SK-N-SH (cell line): ENCODE results near the gene GPR132. TPM values are rescaled to one million over a fixed set of nuclear protein-coding genes. Genes with fewer than 3 reads are reported as not detected.

Experiments
- CTCF ChIA-PET: fragments of 300-600, 350-600 bp; formaldehyde crosslinking; extraction: SDS; loops from one replicate; lab custom pipeline; 2021; lab: Yijun Ruan, JAX
- POLR2A ChIA-PET: fragments of 350-600 bp; sonication (Branson Sonifier 250); formaldehyde crosslinking; extraction: SDS; loops from one replicate; lab custom pipeline; 2020; ENCODE audit warnings: antibody characterized with exemption, inconsistent platforms; lab: Yijun Ruan, JAX
- DNase-seq: peaks from one replicate; pipeline ENCODE4 v3.0.0; 2012
- H2AFZ ChIP-seq: fragments of 200-600 bp; sonication (generic); 2 replicates; pipeline ENCODE4 v1.8.1; 2016; ENCODE audit warnings: antibody characterized with exemption, mild to moderate bottlenecking, low read depth
- H3F3A ChIP-seq: fragments of 200-600 bp; sonication (generic); replicated peaks from 2 replicates; pipeline ENCODE3; 2016; ENCODE audit warnings: antibody characterized with exemption, mild to moderate bottlenecking; ENCODE audit not compliant: insufficient read depth
- H3K27ac ChIP-seq, 2 experiments: fragments of 200-500 bp in 1 of 2; fragments of 200-600 bp in 1 of 2; sonication (Bioruptor generic) in 1 of 2; sonication (generic), shearing (Covaris generic) in 1 of 2; 2 replicates each; pipeline versions ENCODE4 v1.5.1 to v1.6.1; 2014 to 2016; ENCODE audit warnings: low read depth in 2 of 2, inconsistent platforms in 1 of 2, low read length in 1 of 2, mild to moderate bottlenecking in 1 of 2, mixed read lengths in 1 of 2
- H3K27me3 ChIP-seq: fragments of 200-600 bp; sonication (generic), shearing (Covaris generic); 2 replicates; pipeline ENCODE4 v1.6.1; 2016; ENCODE audit warnings: mixed run types; ENCODE audit not compliant: insufficient read depth
- H3K36me3 ChIP-seq, 2 experiments: fragments of 200-500 bp in 1 of 2; fragments of 200-600 bp in 1 of 2; sonication (Bioruptor generic) in 1 of 2; sonication (generic) in 1 of 2; replicated peaks in 1 of 2; 2 replicates each; pipeline versions ENCODE3 to v1.5.1; 2014 to 2016; ENCODE audit warnings: low read length in 1 of 2, mild to moderate bottlenecking in 1 of 2; ENCODE audit not compliant: insufficient read depth in 2 of 2, control insufficient read depth in 1 of 2
- H3K4me1 ChIP-seq, 2 experiments: fragments of 200-500 bp in 1 of 2; fragments of 200-600 bp in 1 of 2; sonication (Bioruptor generic) in 1 of 2; sonication (generic), shearing (Covaris generic) in 1 of 2; 2 replicates each; pipeline versions ENCODE4 v1.5.1 to v1.6.1; 2014 to 2016; ENCODE audit warnings: low read depth in 1 of 2, low read length in 1 of 2, mixed run types in 1 of 2; ENCODE audit not compliant: insufficient read depth in 2 of 2, control insufficient read depth in 1 of 2
- H3K4me2 ChIP-seq: fragments of 200-600 bp; sonication (generic), shearing (Covaris generic); 2 replicates; pipeline ENCODE4 v1.6.1; 2017; ENCODE audit warnings: mixed run types
- H3K4me3 ChIP-seq, 2 experiments: fragments of 200-500 bp in 1 of 2; fragments of 200-600 bp in 1 of 2; sonication (Bioruptor generic) in 1 of 2; sonication (generic), shearing (Covaris generic) in 1 of 2; 2 replicates each; pipeline versions ENCODE4 v1.5.1 to v1.8.1; 2014 to 2016; ENCODE audit warnings: low read depth in 2 of 2, inconsistent platforms in 1 of 2, low read length in 1 of 2, mild to moderate bottlenecking in 1 of 2, mixed read lengths in 1 of 2, moderate library complexity in 1 of 2
- H3K79me2 ChIP-seq: fragments of 200-600 bp; sonication (generic); 2 replicates; pipeline ENCODE4 v1.8.1; 2017; ENCODE audit warnings: mild to moderate bottlenecking; ENCODE audit not compliant: insufficient read depth
- H3K9ac ChIP-seq: fragments of 200-600 bp; sonication (generic); 2 replicates; pipeline ENCODE4 v1.6.1; 2017; ENCODE audit warnings: mixed run types
- H3K9me2 ChIP-seq: fragments of 200-600 bp; sonication (generic); 2 replicates; pipeline ENCODE4 v1.6.1; 2017; ENCODE audit warnings: mixed run types
- H3K9me3 ChIP-seq: fragments of 200-600 bp; sonication (generic); 2 replicates; pipeline ENCODE4 v1.6.1; 2017; ENCODE audit warnings: mixed run types, mild to moderate bottlenecking, moderate library complexity
- H4K20me1 ChIP-seq: fragments of 200-600 bp; sonication (generic); 2 replicates; pipeline ENCODE4 v1.6.1; 2017; ENCODE audit warnings: mild to moderate bottlenecking, mixed run types; ENCODE audit not compliant: insufficient read depth
- CHD2 ChIP-seq: fragments of 150-350 bp; IDR thresholded peaks from 2 replicates; pipeline ENCODE4 v1.6.1; 2018; ENCODE audit warnings: low read length; ENCODE audit not compliant: partially characterized antibody
- ELF1 ChIP-seq: IDR thresholded peaks from 2 replicates; pipeline ENCODE4 v1.4.0; 2012
- FOXJ3 ChIP-seq: sonication (generic); formaldehyde crosslinking; IDR thresholded peaks from 2 replicates; pipeline ENCODE4 v1.5.1; 2020; ENCODE audit warnings: mild to moderate bottlenecking, missing genetic modification reagents
- GABPA ChIP-seq: IDR thresholded peaks from 2 replicates; pipeline ENCODE4 v1.4.0; 2012; ENCODE audit warnings: low read depth, mild to moderate bottlenecking
- GATA2 ChIP-seq: sonication (generic); formaldehyde crosslinking; IDR thresholded peaks from 2 replicates; pipeline ENCODE4 v1.5.0; 2020; ENCODE audit warnings: mild to moderate bottlenecking, missing genetic modification reagents
- MAX ChIP-seq: IDR thresholded peaks from 2 replicates; pipeline ENCODE4 v1.4.0; 2012; ENCODE audit warnings: low read depth
- MXI1 ChIP-seq: IDR thresholded peaks from 2 replicates; pipeline ENCODE4 v1.6.1; 2012; ENCODE audit warnings: mild to moderate bottlenecking, low read depth, low read length, improper control_type of control experiment
- RAD21 ChIP-seq: IDR thresholded peaks from 2 replicates; pipeline ENCODE4 v1.6.1; 2012; ENCODE audit warnings: mild to moderate bottlenecking, low read length
- RCOR1 ChIP-seq: fragments of 150-350 bp; IDR thresholded peaks from 2 replicates; pipeline ENCODE4 v1.6.1; 2017; ENCODE audit warnings: antibody characterized with exemption, low read length
- RFX5 ChIP-seq: IDR thresholded peaks from 2 replicates; pipeline ENCODE4 v1.6.1; 2012; ENCODE audit warnings: mild to moderate bottlenecking, improper control_type of control experiment, low read length
- SMC3 ChIP-seq: IDR thresholded peaks from 2 replicates; pipeline ENCODE4 v1.6.1; 2012; ENCODE audit warnings: low read depth, low read length, improper control_type of control experiment
- TAF1 ChIP-seq: IDR thresholded peaks from 2 replicates; pipeline ENCODE4 v1.6.1; 2012; ENCODE audit warnings: low read depth, mild to moderate bottlenecking, low read length, moderate library complexity, borderline replicate concordance
- USF1 ChIP-seq: IDR thresholded peaks from 2 replicates; pipeline ENCODE4 v1.4.0; 2012; ENCODE audit warnings: low read depth, borderline replicate concordance
- USF2 ChIP-seq: fragments of 150-350 bp; IDR thresholded peaks from 2 replicates; pipeline ENCODE4 v1.6.1; 2017; ENCODE audit warnings: antibody characterized with exemption, low read length, low read depth, borderline replicate concordance
- WGBS: methylation state at CpG from one replicate; pipeline ENCODE4 v1.1.6; 2017; ENCODE audit warnings: low lambda C conversion rate; 5-methylcytosine and 5-hydroxymethylcytosine counted together
- polyA plus RNA-seq, 3 experiments: library from polyadenylated mRNA; depleted of rRNA; stranded (reverse); fragments of >200 nt; gene quantifications; 2 replicates each; pipeline ENCODE4 v1.2.3, GENCODE V29; 2012
- TF ChIP-seq, protein P1 (sequence below): fragments of 150-350 bp; IDR thresholded peaks from 2 replicates; pipeline ENCODE4 v1.6.1; 2016; ENCODE audit warnings: mild to moderate bottlenecking, low read depth, low read length
- TF ChIP-seq, protein P2 (sequence below): IDR thresholded peaks from 2 replicates; pipeline ENCODE4 v1.6.1; 2012; ENCODE audit warnings: mild to moderate bottlenecking, low read depth, low read length, moderate library complexity

GPR132 gene
- polyA plus RNA-seq, 1 of the 3 experiments (the other 2 are of a cell fraction) = not detected

- no peaks in the 10 kb centered on the region for H3K9me3 ChIP-seq
- no peak overlapping the region for H3K4me2 ChIP-seq
- no peak overlapping the region for H2AFZ ChIP-seq
- no peaks in the 10 kb centered on the region; a peak in 1 of 4 replicates for H3K4me1 ChIP-seq
- no peaks in the 10 kb centered on the region for H3F3A ChIP-seq
- DNase-seq = no peak
- 78% methylated on average over 6 of the region's 13 CpGs for WGBS
- no peak overlapping the region for H3K9ac ChIP-seq
- no peaks in the 10 kb centered on the region for H4K20me1 ChIP-seq
- ChIA-PET POLR2A (no interaction called here), CTCF (interaction anchor here (1.3 to 9.5 kb wide), 4 partner anchors 9 to 86 kb away, joined by 3 to 81 read pairs (median 16); no protein-coding TSS in a partner anchor)
- TF ChIP-seq, protein P1, sequence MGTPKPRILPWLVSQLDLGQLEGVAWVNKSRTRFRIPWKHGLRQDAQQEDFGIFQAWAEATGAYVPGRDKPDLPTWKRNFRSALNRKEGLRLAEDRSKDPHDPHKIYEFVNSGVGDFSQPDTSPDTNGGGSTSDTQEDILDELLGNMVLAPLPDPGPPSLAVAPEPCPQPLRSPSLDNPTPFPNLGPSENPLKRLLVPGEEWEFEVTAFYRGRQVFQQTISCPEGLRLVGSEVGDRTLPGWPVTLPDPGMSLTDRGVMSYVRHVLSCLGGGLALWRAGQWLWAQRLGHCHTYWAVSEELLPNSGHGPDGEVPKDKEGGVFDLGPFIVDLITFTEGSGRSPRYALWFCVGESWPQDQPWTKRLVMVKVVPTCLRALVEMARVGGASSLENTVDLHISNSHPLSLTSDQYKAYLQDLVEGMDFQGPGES = no peak
- TF ChIP-seq USF1 = no peak
- no peak for TF ChIP-seq RFX5
- no peak for TF ChIP-seq RCOR1
- no peak for TF ChIP-seq RAD21
- TF ChIP-seq USF2 = no peak
- TF ChIP-seq GATA2 (CRISPR knock-in tag) = no peak
- TF ChIP-seq MAX = no peak
- no peak overlapping the region for H3K4me3 ChIP-seq
- H3K27ac ChIP-seq = no peak overlapping the region
- no peaks in the 10 kb centered on the region for H3K27me3 ChIP-seq
- no peaks in the 10 kb centered on the region for H3K9me2 ChIP-seq
- H3K79me2 ChIP-seq = no peaks in the 10 kb centered on the region
- H3K36me3 ChIP-seq = no peaks in the 10 kb centered on the region
These were observed 3.7 kb downstream of the GPR132 start for GRCh38 chr14:105061428-105062047.

DNA sequence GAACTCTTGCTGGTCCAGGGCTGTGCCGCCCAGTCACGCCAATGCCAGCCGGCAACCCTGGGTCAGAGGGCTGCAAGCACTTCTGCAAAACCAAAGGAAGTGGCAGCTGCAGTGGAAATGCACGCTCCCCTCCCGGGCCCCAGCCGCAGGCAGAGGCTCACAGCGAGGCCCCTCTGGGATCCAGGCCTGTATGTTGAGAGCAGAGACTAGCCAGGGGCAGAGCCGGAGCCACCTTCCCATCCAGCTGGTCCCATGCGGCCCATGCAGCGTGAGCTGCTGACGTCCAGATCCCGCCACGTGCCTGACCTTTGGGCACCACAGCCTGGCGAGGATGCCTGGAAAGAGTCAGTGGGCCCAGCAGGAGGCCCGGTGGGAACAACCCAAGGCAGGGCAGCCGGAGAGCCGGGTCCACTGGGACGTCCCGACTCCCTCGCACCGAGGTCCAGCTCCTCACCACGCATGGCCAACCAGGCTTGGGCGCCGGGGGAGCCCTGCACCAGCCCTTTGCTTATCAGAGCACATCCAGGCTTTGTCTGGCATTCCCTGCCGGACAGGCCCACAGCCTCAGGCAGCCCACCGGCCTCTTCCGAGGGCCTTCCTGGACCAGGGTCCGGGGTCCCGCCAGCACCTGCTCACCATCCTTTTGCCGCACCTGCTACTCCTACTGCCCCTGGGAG is 4.3 kb downstream of the GPR132 start:
- Histone ChIP-seq H3K9me3 (no peaks in the 10 kb centered on the region), H3K4me1 (no peaks in the 10 kb centered on the region; a peak in 1 of 4 replicates), H3F3A (no peaks in the 10 kb centered on the region), H3K27ac (no peak overlapping the region), H3K27me3 (no peaks in the 10 kb centered on the region), H2AFZ (no peak overlapping the region), H3K4me3 (no peak overlapping the region), H3K79me2 (no peaks in the 10 kb centered on the region), H3K9me2 (no peaks in the 10 kb centered on the region), H3K4me2 (no peak overlapping the region), H3K9ac (no peak overlapping the region), H4K20me1 (no peaks in the 10 kb centered on the region), H3K36me3 (no peaks in the 10 kb centered on the region)
- ChIA-PET CTCF (interaction anchor here (1.3 to 9.5 kb wide), 4 partner anchors 10 to 85 kb away, joined by 3 to 81 read pairs (median 16); no protein-coding TSS in a partner anchor), POLR2A (no interaction called here)
- DNase-seq = peak; percentile 67
- 93% methylated on average over 11 of the region's 30 CpGs for WGBS
- TF ChIP-seq RCOR1 (no peak), MXI1 (no peak), ELF1 (no peak), SMC3 (no peak), CHD2 (no peak), USF1 (no peak), FOXJ3 (CRISPR knock-in tag) (no peak), GABPA (no peak), TAF1 (no peak)
- TF ChIP-seq, protein P1 = no peak
- TF ChIP-seq, protein P2, sequence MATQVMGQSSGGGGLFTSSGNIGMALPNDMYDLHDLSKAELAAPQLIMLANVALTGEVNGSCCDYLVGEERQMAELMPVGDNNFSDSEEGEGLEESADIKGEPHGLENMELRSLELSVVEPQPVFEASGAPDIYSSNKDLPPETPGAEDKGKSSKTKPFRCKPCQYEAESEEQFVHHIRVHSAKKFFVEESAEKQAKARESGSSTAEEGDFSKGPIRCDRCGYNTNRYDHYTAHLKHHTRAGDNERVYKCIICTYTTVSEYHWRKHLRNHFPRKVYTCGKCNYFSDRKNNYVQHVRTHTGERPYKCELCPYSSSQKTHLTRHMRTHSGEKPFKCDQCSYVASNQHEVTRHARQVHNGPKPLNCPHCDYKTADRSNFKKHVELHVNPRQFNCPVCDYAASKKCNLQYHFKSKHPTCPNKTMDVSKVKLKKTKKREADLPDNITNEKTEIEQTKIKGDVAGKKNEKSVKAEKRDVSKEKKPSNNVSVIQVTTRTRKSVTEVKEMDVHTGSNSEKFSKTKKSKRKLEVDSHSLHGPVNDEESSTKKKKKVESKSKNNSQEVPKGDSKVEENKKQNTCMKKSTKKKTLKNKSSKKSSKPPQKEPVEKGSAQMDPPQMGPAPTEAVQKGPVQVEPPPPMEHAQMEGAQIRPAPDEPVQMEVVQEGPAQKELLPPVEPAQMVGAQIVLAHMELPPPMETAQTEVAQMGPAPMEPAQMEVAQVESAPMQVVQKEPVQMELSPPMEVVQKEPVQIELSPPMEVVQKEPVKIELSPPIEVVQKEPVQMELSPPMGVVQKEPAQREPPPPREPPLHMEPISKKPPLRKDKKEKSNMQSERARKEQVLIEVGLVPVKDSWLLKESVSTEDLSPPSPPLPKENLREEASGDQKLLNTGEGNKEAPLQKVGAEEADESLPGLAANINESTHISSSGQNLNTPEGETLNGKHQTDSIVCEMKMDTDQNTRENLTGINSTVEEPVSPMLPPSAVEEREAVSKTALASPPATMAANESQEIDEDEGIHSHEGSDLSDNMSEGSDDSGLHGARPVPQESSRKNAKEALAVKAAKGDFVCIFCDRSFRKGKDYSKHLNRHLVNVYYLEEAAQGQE = no peak
